Stomach (tissue), 9 donors: ENCODE results near the gene DNAH6. TPM values are rescaled to one million over a fixed set of nuclear protein-coding genes. Genes with fewer than 3 reads are reported as not detected.
"Not testable (repeated sequence)": the region's sequence is repeated elsewhere in the genome, so short reads cannot be mapped to it uniquely, and the experiment has no call there.

ENCODE experiments used
- DNase-seq, 2 donors: peaks; one replicate each; pipeline versions ENCODE4 v3.0.0 to v3.0.0-alpha.2; 2013 to 2019
- H3K27ac ChIP-seq, 5 donors: fragments of 200-600 bp in 4 of 5; sonication (generic) in 4 of 5; one replicate each; pipeline ENCODE4 v1.5.1; 2013 to 2019; ENCODE audit warnings: mild to moderate bottlenecking in 1 of 5, moderate library complexity in 1 of 5
- H3K27me3 ChIP-seq, 3 donors: fragments of 200-600 bp; sonication (generic); one replicate each; pipeline ENCODE4 v1.5.1; 2017 to 2019; ENCODE audit warnings: mixed run types in 1 of 3
- H3K36me3 ChIP-seq, 4 donors: fragments of 200-600 bp; sonication (generic); 1 replicate in 3 of 4; 2 replicates in 1 of 4; pipeline ENCODE4 v1.5.1; 2016 to 2019
- H3K4me1 ChIP-seq, 4 donors: fragments of 200-600 bp; sonication (generic); one replicate each; pipeline ENCODE4 v1.5.1; 2016 to 2019
- H3K4me3 ChIP-seq, 4 donors: fragments of 200-600 bp; sonication (generic) in 3 of 4; one replicate each; pipeline ENCODE4 v1.5.1; 2016 to 2019; ENCODE audit warnings: mild to moderate bottlenecking in 1 of 4
- H3K9me3 ChIP-seq, 4 donors: fragments of 200-600 bp; sonication (generic); one replicate each; pipeline ENCODE4 v1.5.1; 2016 to 2019
- EP300 ChIP-seq: sonication (generic); formaldehyde crosslinking; IDR thresholded peaks from one replicate; pipeline ENCODE4 v1.6.1; 2017; ENCODE audit warnings: antibody characterized with exemption
- POLR2A ChIP-seq, 4 donors: fragments of 450-650 bp; IDR thresholded peaks; one replicate each; pipeline ENCODE4 v1.6.1; 2016; ENCODE audit warnings: antibody characterized with exemption in 4 of 4, control low read depth in 2 of 4, mild to moderate bottlenecking in 1 of 4, moderate library complexity in 1 of 4
- POLR2AphosphoS5 ChIP-seq, 3 donors: sonication (generic); formaldehyde crosslinking; IDR thresholded peaks; one replicate each; pipeline ENCODE4 v1.6.1; 2016; ENCODE audit warnings: antibody characterized with exemption in 3 of 3
- WGBS, 5 donors: extraction: QIAGEN DNeasy Blood & Tissue Kit in 3 of 5; methylation state at CpG; one replicate each; pipeline versions ENCODE4 v1.1.5 to v1.1.7; 2013 to 2018; 5-methylcytosine and 5-hydroxymethylcytosine counted together
- intact Hi-C: fragments of 100-400 bp; cut with DNase I; formaldehyde crosslinking; loops from one replicate; pipeline ENCODE4 v1.15.1; 2023; ENCODE audit warnings: low total_unique reads
- polyA plus RNA-seq, 3 donors: library from polyadenylated mRNA; stranded (reverse); fragments of 200-250 nt; gene quantifications; one replicate each; pipeline ENCODE4 v1.2.3, GENCODE V29; 2013
- total RNA-seq, 5 donors: library from RNA; depleted of rRNA; stranded (reverse); fragments of >200 nt; gene quantifications; one replicate each; pipeline versions ENCODE4 v1.1.0 to v1.2.3, GENCODE V29; 2014 to 2016
- TF ChIP-seq, protein P1 (sequence below), 7 experiments: fragments of 450-650 bp in 4 of 7; fragments of 200-600 bp in 3 of 7; sonication (generic) in 3 of 7; IDR thresholded peaks; one replicate each; pipeline ENCODE4 v1.5.1; 2016 to 2019; ENCODE audit warnings: antibody characterized with exemption in 7 of 7, control low read depth in 2 of 7, mild to moderate bottlenecking in 1 of 7
- donor health status: healthy with polysubstance abuse.
- donor health status: Bipolar disorder and iron deficiency.
- donor health status: healthy.

Gene DNAH6
- total and polyA plus RNA-seq, 8 donors, result 0.15 to 4.5 (median 0.44) TPM

DNA sequence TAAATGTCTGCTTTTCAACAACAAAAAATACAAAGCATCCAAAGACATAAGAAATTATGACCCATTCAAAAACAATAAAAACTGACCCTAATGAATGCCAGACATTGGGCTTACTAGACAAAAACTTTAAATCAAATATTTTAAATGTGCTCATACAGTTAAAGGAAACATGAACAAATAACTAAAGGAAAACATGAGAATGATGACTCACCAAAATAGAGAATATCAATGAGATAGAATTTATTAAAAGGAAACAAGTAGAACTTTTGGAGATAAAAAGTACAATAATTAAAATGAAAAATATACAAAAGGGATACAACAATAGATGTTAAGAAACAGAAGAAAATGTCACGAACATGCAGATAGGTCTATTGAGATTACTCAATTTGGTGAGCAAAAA, 254.0 kb downstream of the DNAH6 start:
- no peaks in the 10 kb centered on the region for H3K4me1 ChIP-seq
- H3K27me3 ChIP-seq, result no peaks in the 10 kb centered on the region
- H3K36me3 ChIP-seq, result no peaks in the 10 kb centered on the region
- TF ChIP-seq, protein P1, sequence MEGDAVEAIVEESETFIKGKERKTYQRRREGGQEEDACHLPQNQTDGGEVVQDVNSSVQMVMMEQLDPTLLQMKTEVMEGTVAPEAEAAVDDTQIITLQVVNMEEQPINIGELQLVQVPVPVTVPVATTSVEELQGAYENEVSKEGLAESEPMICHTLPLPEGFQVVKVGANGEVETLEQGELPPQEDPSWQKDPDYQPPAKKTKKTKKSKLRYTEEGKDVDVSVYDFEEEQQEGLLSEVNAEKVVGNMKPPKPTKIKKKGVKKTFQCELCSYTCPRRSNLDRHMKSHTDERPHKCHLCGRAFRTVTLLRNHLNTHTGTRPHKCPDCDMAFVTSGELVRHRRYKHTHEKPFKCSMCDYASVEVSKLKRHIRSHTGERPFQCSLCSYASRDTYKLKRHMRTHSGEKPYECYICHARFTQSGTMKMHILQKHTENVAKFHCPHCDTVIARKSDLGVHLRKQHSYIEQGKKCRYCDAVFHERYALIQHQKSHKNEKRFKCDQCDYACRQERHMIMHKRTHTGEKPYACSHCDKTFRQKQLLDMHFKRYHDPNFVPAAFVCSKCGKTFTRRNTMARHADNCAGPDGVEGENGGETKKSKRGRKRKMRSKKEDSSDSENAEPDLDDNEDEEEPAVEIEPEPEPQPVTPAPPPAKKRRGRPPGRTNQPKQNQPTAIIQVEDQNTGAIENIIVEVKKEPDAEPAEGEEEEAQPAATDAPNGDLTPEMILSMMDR (IDR thresholded peaks at IDR 0.05), result no peak
- TF ChIP-seq POLR2AphosphoS5 (IDR thresholded peaks at IDR 0.05) (no peak), POLR2A (IDR thresholded peaks at IDR 0.05) (no peak), EP300 (no peak)
- DNase-seq, result no peak
- no peak overlapping the region for H3K27ac ChIP-seq
- intact Hi-C loops, result no loop called here
- 87 to 96% (median 92%) methylated on average over 1 of the region's 1 CpG for WGBS, 5 donors
- H3K9me3 ChIP-seq, result peaks cover 0 to 48% (median 27%) of the 10 kb centered on the region in 4 donors
- H3K4me3 ChIP-seq, result no peak overlapping the region

DNA sequence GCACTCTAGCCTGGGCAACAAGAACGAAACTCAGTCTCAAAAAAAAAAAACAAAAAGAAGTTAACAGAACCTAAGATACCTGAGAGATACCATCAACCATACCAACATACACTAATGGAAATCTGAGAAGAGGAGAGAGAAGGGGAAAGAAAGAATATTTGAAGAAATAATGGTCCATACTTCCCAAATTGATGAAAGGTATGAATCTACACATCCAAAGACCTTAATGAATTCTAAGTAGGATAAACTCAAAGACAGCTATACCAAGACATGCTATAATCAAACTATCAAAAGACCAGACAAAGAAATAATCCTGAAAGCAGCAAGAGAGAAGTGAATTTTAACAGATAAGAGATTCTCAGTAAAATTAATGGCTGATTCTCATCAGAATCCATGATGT, 255.0 kb downstream of the DNAH6 start:
- TF ChIP-seq POLR2A (IDR thresholded peaks at IDR 0.05), result no peak
- no peak for TF ChIP-seq EP300
- no peak for TF ChIP-seq POLR2AphosphoS5 (IDR thresholded peaks at IDR 0.05)
- TF ChIP-seq, protein P1 (IDR thresholded peaks at IDR 0.05), result no peak

DNA sequence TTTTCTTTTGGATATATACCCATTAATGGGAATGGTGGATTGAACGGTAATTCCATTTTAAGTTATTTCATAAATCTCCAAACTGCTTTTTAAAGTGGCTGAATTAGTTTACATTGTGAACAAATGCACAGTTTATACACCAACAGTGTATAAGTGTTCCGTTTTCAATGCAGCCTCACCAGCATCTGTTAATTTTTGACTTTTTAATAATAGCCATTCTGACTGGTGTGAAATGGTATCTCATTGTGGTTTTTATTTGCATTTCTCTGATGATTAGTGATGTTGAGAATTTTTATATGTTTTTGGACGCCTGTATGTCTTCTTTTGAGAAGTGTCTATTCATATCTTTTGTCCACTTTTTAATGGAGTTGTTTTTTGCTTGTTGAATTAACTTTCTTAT, 257.3 kb downstream of the DNAH6 start:
- H3K9me3 ChIP-seq, result peaks cover 0 to 52% (median 28%) of the 10 kb centered on the region in 4 donors
- H3K4me3 ChIP-seq, intact Hi-C loops, DNase-seq, H3K27me3 ChIP-seq, H3K4me1 ChIP-seq, H3K36me3 ChIP-seq, H3K27ac ChIP-seq: not testable (repeated sequence)
- WGBS, 5 donors, result 39 to 80% (median 77%) methylated on average over 3 of the region's 3 CpGs

More for the DNA sequence above, 255.0 kb downstream of the DNAH6 start:
- no peak for DNase-seq
- H3K4me3 ChIP-seq, result no peak overlapping the region
- no peaks in the 10 kb centered on the region for H3K4me1 ChIP-seq
- intact Hi-C loops, result no loop called here
- no peak overlapping the region for H3K27ac ChIP-seq
- 77 to 100% (median 91%) methylated on average over 1 of the region's 1 CpG for WGBS, 5 donors
- no peaks in the 10 kb centered on the region for H3K36me3 ChIP-seq
- H3K9me3 ChIP-seq, result peaks cover 0 to 52% (median 28%) of the 10 kb centered on the region in 4 donors
- H3K27me3 ChIP-seq, result no peaks in the 10 kb centered on the region

DNA sequence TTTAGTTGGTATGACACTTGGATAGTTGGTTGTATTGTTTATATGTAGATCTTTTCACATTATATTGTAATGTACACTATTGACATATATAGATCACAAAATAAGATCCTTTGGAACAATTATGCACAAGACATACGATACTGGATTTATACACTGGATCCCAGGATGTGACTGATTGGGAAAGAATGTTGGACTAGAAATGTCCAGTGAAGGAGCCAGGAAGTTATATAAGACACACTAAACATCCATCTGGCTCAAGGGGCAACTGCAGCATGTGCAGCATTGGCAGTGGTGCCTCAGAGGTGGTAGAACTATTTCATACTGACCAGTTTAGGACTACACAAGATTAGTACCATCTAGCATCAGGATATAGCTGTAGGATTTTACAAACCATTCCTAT, 259.7 kb downstream of the DNAH6 start:
- no peaks in the 10 kb centered on the region for H3K4me1 ChIP-seq
- TF ChIP-seq EP300 (no peak), POLR2A (IDR thresholded peaks at IDR 0.05) (no peak), POLR2AphosphoS5 (IDR thresholded peaks at IDR 0.05) (no peak)
- TF ChIP-seq, protein P1 (IDR thresholded peaks at IDR 0.05), result no peak
- intact Hi-C loops, result no loop called here
- no peak overlapping the region for H3K4me3 ChIP-seq
- peaks cover 0 to 42% (median 23%) of the 10 kb centered on the region in 4 donors for H3K9me3 ChIP-seq
- no peaks in the 10 kb centered on the region for H3K36me3 ChIP-seq
- WGBS, 5 donors, result 69 to 92% (median 82%) methylated on average over 1 of the region's 1 CpG
- no peak for DNase-seq
- no peaks in the 10 kb centered on the region for H3K27me3 ChIP-seq
- no peak overlapping the region for H3K27ac ChIP-seq

DNA sequence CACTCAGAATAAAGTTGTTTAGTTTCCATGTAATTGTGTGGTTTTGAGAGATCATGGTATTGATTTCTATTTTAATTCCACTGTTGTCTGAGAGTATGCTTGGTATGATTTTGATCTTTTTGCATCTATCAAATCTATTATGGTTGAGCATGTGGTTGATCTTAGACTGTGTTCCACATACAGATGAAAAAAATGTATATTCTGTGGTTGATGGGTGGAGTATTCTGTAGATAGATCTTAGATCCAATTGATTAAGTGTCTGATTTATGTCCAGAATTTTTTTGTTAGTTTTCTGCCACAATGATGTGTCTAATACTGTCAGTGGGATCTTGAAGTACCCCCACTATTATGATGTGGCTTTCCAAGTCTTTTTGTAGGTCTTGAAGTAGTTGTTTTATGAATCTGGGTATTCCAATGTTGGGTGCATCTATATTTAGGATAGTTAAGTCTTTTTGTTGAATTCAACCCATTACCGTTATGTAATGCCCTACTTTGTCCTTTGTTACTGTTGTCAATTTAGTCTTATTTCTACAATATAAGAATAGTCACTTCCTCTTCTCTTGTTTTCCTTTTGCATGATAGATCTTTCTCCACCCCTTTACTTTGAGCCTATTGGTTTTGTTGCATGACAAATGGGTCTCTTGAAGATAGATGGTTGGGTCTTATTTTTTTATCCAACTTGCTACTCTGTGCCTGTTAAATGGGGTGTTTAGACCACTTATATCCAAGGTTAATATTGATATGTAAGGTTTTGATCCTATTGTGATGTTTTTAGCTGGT, 262.8 kb downstream of the DNAH6 start:
- intact Hi-C loops, result no loop called here

More for the DNA sequence above, 262.8 kb downstream of the DNAH6 start:
- DNase-seq, result no peak
- WGBS, 5 donors, result 83 to 94% (median 91%) methylated on average over 1 of the region's 1 CpG
- H3K27me3 ChIP-seq, result no peaks in the 10 kb centered on the region
- no peak for TF ChIP-seq POLR2AphosphoS5 (IDR thresholded peaks at IDR 0.05)
- TF ChIP-seq POLR2A (IDR thresholded peaks at IDR 0.05), result no peak
- TF ChIP-seq, protein P1 (IDR thresholded peaks at IDR 0.05), result no peak
- no peak for TF ChIP-seq EP300
- H3K4me3 ChIP-seq, result no peak overlapping the region
- no peak overlapping the region for H3K27ac ChIP-seq
- no peaks in the 10 kb centered on the region for H3K36me3 ChIP-seq
- H3K9me3 ChIP-seq, result peaks cover 0 to 16% (median 8%) of the 10 kb centered on the region in 4 donors
- H3K4me1 ChIP-seq, result peaks cover 0 to 6% (median 0%) of the 10 kb centered on the region in 4 donors
